OCI-LY7 (cell line): ENCODE results near the gene ZNF337. TPM values are rescaled to one million over a fixed set of nuclear protein-coding genes. Genes with fewer than 3 reads are reported as not detected.
A peak's percentile ranks its signal among the peaks of the same experiment; 100 is the strongest.

Experiments used
- Bru-seq: library from RNA; stranded (reverse); fragments of 400-500 nt; gene quantifications from one replicate; lab custom pipeline; 2021; lab: Mats Ljungman, UMichigan
- BruChase-seq, 2 experiments: library from RNA; stranded (reverse); fragments of 400-500 nt; gene quantifications; one replicate each; lab custom pipeline; 2021; lab: Mats Ljungman, UMichigan
- BruUV-seq: library from RNA; stranded (reverse); fragments of 400-500 nt; replicated peaks from 2 replicates; lab custom pipeline; 2021; lab: Mats Ljungman, UMichigan
- CTCF ChIA-PET: fragments of 300-600 bp; sonication (Branson Sonifier 250); formaldehyde crosslinking; loops from one replicate; lab custom pipeline; 2022; ENCODE audit warnings: antibody characterized with exemption; ENCODE audit not compliant: unreplicated experiment; lab: Charles Lee
- POLR2A ChIA-PET: fragments of 300-600 bp; sonication (Branson Sonifier 250); formaldehyde crosslinking; loops from one replicate; lab custom pipeline; 2022; ENCODE audit warnings: antibody characterized with exemption; lab: Charles Lee
- DNase-seq: peaks from one replicate; pipeline ENCODE4 v3.0.0-alpha.2; 2015; ENCODE audit warnings: low spot score
- H2AFZ ChIP-seq: fragments of 200-600 bp; sonication (generic), shearing (Covaris generic); 2 replicates; pipeline ENCODE4 v1.6.1; 2014; ENCODE audit warnings: mild to moderate bottlenecking, antibody characterized with exemption, low read length, moderate library complexity
- H3K27ac ChIP-seq: fragments of 200-600 bp; sonication (generic); 2 replicates; pipeline ENCODE4 v1.5.1; 2014; ENCODE audit warnings: mixed run types, low read depth, mild to moderate bottlenecking, moderate library complexity, low read length, inconsistent platforms; ENCODE audit not compliant: poor library complexity, severe bottlenecking
- H3K36me3 ChIP-seq: fragments of 200-600 bp; sonication (generic); 2 replicates; pipeline ENCODE4 v1.6.1; 2014; ENCODE audit warnings: mild to moderate bottlenecking, antibody characterized with exemption, low read length, moderate library complexity, mixed read lengths; ENCODE audit not compliant: insufficient read depth
- H3K4me1 ChIP-seq: fragments of 200-600 bp; sonication (generic); 2 replicates; pipeline ENCODE4 v1.5.1; 2014; ENCODE audit warnings: mild to moderate bottlenecking, low read length; ENCODE audit not compliant: insufficient read depth, poor library complexity, severe bottlenecking
- H3K4me2 ChIP-seq: fragments of 200-600 bp; sonication (generic); 2 replicates; pipeline ENCODE4 v1.6.1; 2014; ENCODE audit warnings: mild to moderate bottlenecking, low read length
- H3K4me3 ChIP-seq: fragments of 200-600 bp; sonication (generic); 2 replicates; pipeline ENCODE4 v1.5.1; 2014; ENCODE audit warnings: mild to moderate bottlenecking, low read depth, low read length; ENCODE audit not compliant: poor library complexity, severe bottlenecking
- H3K79me2 ChIP-seq: fragments of 200-600 bp; sonication (generic); 2 replicates; pipeline ENCODE4 v1.6.1; 2016; ENCODE audit warnings: low read depth, mild to moderate bottlenecking, low read length, moderate library complexity, mixed read lengths; ENCODE audit not compliant: insufficient read depth
- H3K9me2 ChIP-seq: fragments of 200-600 bp; sonication (generic); 2 replicates; pipeline ENCODE4 v1.6.1; 2016; ENCODE audit warnings: mild to moderate bottlenecking, low read length, mixed read lengths; ENCODE audit not compliant: insufficient read depth
- H3K9me3 ChIP-seq: fragments of 200-600 bp; sonication (generic); 2 replicates; pipeline ENCODE4 v1.6.1; 2014; ENCODE audit warnings: mild to moderate bottlenecking, mixed run types, low read length, mixed read lengths
- H4K20me1 ChIP-seq: fragments of 200-600 bp; sonication (generic); 2 replicates; pipeline ENCODE4 v1.6.1; 2014; ENCODE audit warnings: mild to moderate bottlenecking, antibody characterized with exemption, low read length, moderate library complexity, mixed read lengths; ENCODE audit not compliant: insufficient read depth
- CTCF ChIP-seq: fragments of 200-600 bp; sonication (generic); conservative IDR thresholded peaks from 2 replicates; pipeline ENCODE4 v1.5.1; 2014; ENCODE audit warnings: mild to moderate bottlenecking, antibody characterized with exemption, low read length, moderate library complexity, mixed read lengths
- EZH2phosphoT487 ChIP-seq: fragments of 200-600 bp; sonication (generic); IDR thresholded peaks from 2 replicates; pipeline ENCODE4 v1.6.1; 2018; ENCODE audit warnings: low read depth, borderline replicate concordance, mild to moderate bottlenecking, mixed run types, antibody characterized with exemption, low read length, moderate library complexity, mixed read lengths
- intact Hi-C: fragments of 100-400 bp; cut with micrococcal nuclease; formaldehyde crosslinking; loops from one replicate; pipeline ENCODE4 v1.10.0; 2022; ENCODE audit not compliant: unreplicated experiment
- long read RNA-seq: library from polyadenylated mRNA; stranded (forward); transcript quantifications from one replicate; pipeline ENCODE4 v2.0.0, GENCODE V29; 2022
- total RNA-seq, 2 experiments: library from RNA; depleted of rRNA in 1 of 2; stranded (reverse); fragments of >200 nt in 1 of 2; shearing (Covaris generic) in 1 of 2; gene quantifications; 2 replicates each; pipeline ENCODE4 v1.2.3, GENCODE V29; 2014 to 2022

The ZNF337 gene
- total RNA-seq (2014; rRNA removed; shearing (Covaris generic)) (13.3 and 14.8 TPM in 2 replicates), total RNA-seq (2022) (14.8 and 15.1 TPM in 2 replicates), Bru-seq, nascent RNA (percentile 76 among the genes with signal in this experiment), BruChase-seq, experiment 1, labeled RNA remaining after a 6-hour chase (percentile 81 among the genes with signal in this experiment), BruChase-seq, experiment 2, labeled RNA remaining after a 2-hour chase (percentile 78 among the genes with signal in this experiment)
- long read RNA-seq, partial matches to known transcripts = 0 of 13 reads
- long read RNA-seq, other reads (novel, unspliced or antisense) = 7 of 13 reads

GRCh38 chr20:25696371-25697131 is at the start of gene ZNF337:
TSS of gene ZNF337 (minus strand) at chr20:25696853. CDS start at chr20:25686417, 10,436 bp downstream.
- H3K79me2 ChIP-seq = 0 out of 2 replicates have a peak, but pooled peaks cover 6% of the 10 kb centered on the region
- peak within 1 kb of the TSS; percentile 98 for H2AFZ ChIP-seq
- peak within 1 kb of the TSS; percentile 84 for H3K4me2 ChIP-seq
- TF ChIP-seq CTCF (0 out of 2 replicates have a peak, but pooled peaks have one; percentile 26), EZH2phosphoT487 (no peak)
- H3K27ac ChIP-seq = peak within 1 kb of the TSS; percentile 26
- H3K9me3 ChIP-seq = peaks cover 14% of the 10 kb centered on the region; the same call in 1 of the 2 replicates
- intact Hi-C loops = no loop called here
- H3K4me1 ChIP-seq = peaks cover 13% of the 10 kb centered on the region
- POLR2A ChIA-PET = interaction anchor here (0.6 kb wide), 1 partner anchor 71 kb away, joined by 3 read pairs; no protein-coding TSS in a partner anchor
- no peaks in the 10 kb centered on the region for H3K9me2 ChIP-seq
- DNase-seq = peak; percentile 94
- no peaks in the 10 kb centered on the region for H4K20me1 ChIP-seq
- no peaks in the 10 kb centered on the region; the same call in 1 of the 2 replicates for H3K36me3 ChIP-seq
- H3K4me3 ChIP-seq = peak within 1 kb of the TSS; percentile 84
- BruUV-seq = no TSS peak
- CTCF ChIA-PET = no interaction called here

DNA sequence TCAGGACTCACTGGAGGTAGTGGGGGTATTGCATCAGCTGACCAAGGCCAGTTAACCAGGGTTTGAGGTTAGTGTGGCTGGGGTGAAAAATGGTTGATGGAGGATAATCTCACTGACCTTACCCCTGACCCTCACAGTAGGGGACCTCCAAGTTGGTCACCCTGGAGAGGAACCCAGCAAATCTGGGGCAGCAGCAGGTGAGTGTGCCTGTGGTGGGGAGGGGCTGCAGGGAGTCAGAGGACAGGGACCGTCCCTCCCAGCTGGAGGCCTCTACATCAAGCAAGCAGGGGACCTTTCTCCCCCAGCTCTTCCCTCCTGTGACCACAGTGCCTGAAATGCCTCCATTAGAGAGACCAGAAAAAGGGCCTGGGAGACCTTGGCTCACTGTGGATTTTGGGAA is 49.1 kb upstream of the ZNF337 start:
- DNase-seq = no peak
- POLR2A ChIA-PET = no interaction called here
- Histone ChIP-seq H2AFZ (no peak overlapping the region), H3K4me2 (no peak overlapping the region), H3K9me2 (no peaks in the 10 kb centered on the region), H3K36me3 (no peaks in the 10 kb centered on the region), H3K9me3 (no peaks in the 10 kb centered on the region), H3K79me2 (no peaks in the 10 kb centered on the region), H3K4me1 (peaks cover 2% of the 10 kb centered on the region), H3K4me3 (no peak overlapping the region), H3K27ac (no peak overlapping the region), H4K20me1 (no peaks in the 10 kb centered on the region)
- intact Hi-C loops = no loop called here
- BruUV-seq = no TSS peak
- TF ChIP-seq CTCF (no peak), EZH2phosphoT487 (no peak)
- CTCF ChIA-PET = no interaction called here
